Measurements from ENCODE around the gene E2F3.
A peak's percentile ranks its signal among the peaks of the same experiment; 100 is the strongest.

The E2F3 gene

GRCh38 chr6:20400456-20401204, 1.0 kb upstream of the E2F3 start:
- H3K4me1 ChIP-seq (ENCODE audit: control insufficient read depth in 5 of 5, insufficient read depth in 5 of 5, low read length in 5 of 5) = peaks cover 11 to 31% (median 20%) of the 10 kb centered on the region in 5 donors
- H3K4me3 ChIP-seq (ENCODE audit: low read depth in 1 of 5, low read length in 5 of 5) = peak overlapping the region; percentile 79 to 96 (median 90)
- H3K27me3 ChIP-seq (ENCODE audit: control insufficient read depth in 5 of 5, insufficient read depth in 4 of 5, low read length in 5 of 5) = peaks cover 0 to 4% (median 0%) of the 10 kb centered on the region in 5 donors
- no peaks in the 10 kb centered on the region for H3K9me3 ChIP-seq (ENCODE audit: control insufficient read depth in 5 of 5, low read length in 5 of 5)
- H3K27ac ChIP-seq (ENCODE audit: low read depth, low read length) = peak overlapping the region; percentile 89
- no peaks in the 10 kb centered on the region for H3K36me3 ChIP-seq (ENCODE audit: control insufficient read depth in 5 of 5, insufficient read depth in 5 of 5, low read length in 5 of 5)
- peak overlapping the region; percentile 74 to 92 (median 81) for H3K9ac ChIP-seq (ENCODE audit: low read length in 5 of 5)

- peaks cover 11 to 31% (median 20%) of the 10 kb centered on the region in 5 donors for H3K4me1 ChIP-seq (ENCODE audit: control insufficient read depth in 5 of 5, insufficient read depth in 5 of 5, low read length in 5 of 5)
- H3K9ac ChIP-seq (ENCODE audit: low read length in 5 of 5) = peak overlapping the region in 4 of 5 donors; percentile 51 to 64 (median 52)
- no peaks in the 10 kb centered on the region for H3K9me3 ChIP-seq (ENCODE audit: control insufficient read depth in 5 of 5, low read length in 5 of 5)
- H3K4me3 ChIP-seq (ENCODE audit: low read depth in 1 of 5, low read length in 5 of 5) = peak overlapping the region; percentile 50 to 79 (median 74)
- H3K36me3 ChIP-seq (ENCODE audit: control insufficient read depth in 5 of 5, insufficient read depth in 5 of 5, low read length in 5 of 5) = no peaks in the 10 kb centered on the region
- no peak overlapping the region for H3K27ac ChIP-seq (ENCODE audit: low read depth, low read length)
- peaks cover 0 to 4% (median 0%) of the 10 kb centered on the region in 5 donors for H3K27me3 ChIP-seq (ENCODE audit: control insufficient read depth in 5 of 5, insufficient read depth in 4 of 5, low read length in 5 of 5)
Observed at GRCh38 chr6:20402092-20402341, 338 bp downstream of the E2F3 start.

- no peak overlapping the region for H3K27ac ChIP-seq (ENCODE audit: low read depth, low read length)
- H3K9ac ChIP-seq (ENCODE audit: low read length in 5 of 5) = peak overlapping the region in 3 of 5 donors; percentile 53 to 69 (median 64)
- peak overlapping the region in 4 of 5 donors; percentile 54 to 79 (median 76) for H3K4me3 ChIP-seq (ENCODE audit: low read depth in 1 of 5, low read length in 5 of 5)
- peaks cover 0 to 4% (median 0%) of the 10 kb centered on the region in 5 donors for H3K27me3 ChIP-seq (ENCODE audit: control insufficient read depth in 5 of 5, insufficient read depth in 4 of 5, low read length in 5 of 5)
- no peaks in the 10 kb centered on the region for H3K36me3 ChIP-seq (ENCODE audit: control insufficient read depth in 5 of 5, insufficient read depth in 5 of 5, low read length in 5 of 5)
- no peaks in the 10 kb centered on the region for H3K9me3 ChIP-seq (ENCODE audit: control insufficient read depth in 5 of 5, low read length in 5 of 5)
- H3K4me1 ChIP-seq (ENCODE audit: control insufficient read depth in 5 of 5, insufficient read depth in 5 of 5, low read length in 5 of 5) = peaks cover 11 to 31% (median 20%) of the 10 kb centered on the region in 5 donors
Observed at GRCh38 chr6:20402342-20403069, 827 bp downstream of the E2F3 start.

- H3K4me3 ChIP-seq (ENCODE audit: low read depth in 1 of 5, low read length in 5 of 5) = peak overlapping the region in 4 of 5 donors; percentile 69 to 79 (median 76)
- no peaks in the 10 kb centered on the region for H3K36me3 ChIP-seq (ENCODE audit: control insufficient read depth in 5 of 5, insufficient read depth in 5 of 5, low read length in 5 of 5)
- H3K27ac ChIP-seq (ENCODE audit: low read depth, low read length) = peak overlapping the region; percentile 72
- peak overlapping the region in 2 of 5 donors; percentile 77 to 78 for H3K9ac ChIP-seq (ENCODE audit: low read length in 5 of 5)
- H3K9me3 ChIP-seq (ENCODE audit: control insufficient read depth in 5 of 5, low read length in 5 of 5) = no peaks in the 10 kb centered on the region
- peaks cover 11 to 31% (median 20%) of the 10 kb centered on the region in 5 donors for H3K4me1 ChIP-seq (ENCODE audit: control insufficient read depth in 5 of 5, insufficient read depth in 5 of 5, low read length in 5 of 5)
- peaks cover 0 to 4% (median 0%) of the 10 kb centered on the region in 5 donors for H3K27me3 ChIP-seq (ENCODE audit: control insufficient read depth in 5 of 5, insufficient read depth in 4 of 5, low read length in 5 of 5)
Observed at GRCh38 chr6:20403070-20403765, 1.5 kb downstream of the E2F3 start.

DNA sequence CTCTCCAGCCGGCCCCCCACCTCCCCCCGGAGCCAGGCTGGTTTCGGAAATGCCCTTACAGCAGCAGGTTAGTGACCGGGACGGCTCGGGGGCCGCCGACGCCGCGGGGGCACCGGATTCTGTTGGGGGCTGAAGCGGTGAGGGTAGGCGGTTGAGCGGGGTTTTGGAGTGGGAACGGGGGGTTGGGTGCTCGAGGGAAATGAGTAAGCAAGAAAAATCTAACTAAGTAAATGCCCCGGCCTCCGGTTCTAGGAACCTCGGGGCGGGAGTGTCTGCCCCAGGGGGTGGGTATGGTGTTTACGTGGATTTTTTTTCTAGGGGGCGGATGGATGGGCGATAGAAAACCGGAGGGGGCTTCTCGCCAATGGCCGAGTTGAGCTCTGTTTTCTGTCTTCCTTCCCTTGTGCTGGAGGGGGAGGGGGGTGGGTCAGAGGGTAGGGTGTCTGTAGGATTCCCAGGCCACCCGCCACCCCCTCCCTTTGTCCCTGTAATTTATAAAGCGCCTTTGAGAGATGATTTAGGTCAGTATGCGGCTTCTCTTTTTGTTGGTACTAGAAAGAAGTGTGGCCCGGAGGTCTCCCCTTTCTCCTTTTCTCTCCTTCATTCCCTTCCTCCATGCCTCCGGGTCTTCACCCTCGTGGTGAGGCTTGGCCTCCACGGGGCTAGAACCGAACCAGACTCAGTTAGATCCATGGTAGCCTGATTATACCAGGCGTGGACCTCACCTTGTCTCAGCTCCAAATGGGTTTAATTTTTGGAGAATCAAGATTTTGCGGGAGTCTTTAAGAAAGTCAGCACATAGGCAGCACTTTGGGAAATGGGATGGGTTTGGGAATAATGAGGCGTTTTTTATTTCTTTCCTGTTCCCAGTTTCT, 2.3 kb downstream of the E2F3 start:
- Histone ChIP-seq H3K27ac (ENCODE audit: low read depth, low read length) (peak overlapping the region; percentile 72), H3K27me3 (ENCODE audit: control insufficient read depth in 5 of 5, insufficient read depth in 4 of 5, low read length in 5 of 5) (peaks cover 0 to 4% (median 0%) of the 10 kb centered on the region in 5 donors), H3K4me1 (ENCODE audit: control insufficient read depth in 5 of 5, insufficient read depth in 5 of 5, low read length in 5 of 5) (peaks cover 11 to 31% (median 20%) of the 10 kb centered on the region in 5 donors), H3K4me3 (ENCODE audit: low read depth in 1 of 5, low read length in 5 of 5) (peak overlapping the region; percentile 69 to 81 (median 74)), H3K9me3 (ENCODE audit: control insufficient read depth in 5 of 5, low read length in 5 of 5) (no peaks in the 10 kb centered on the region), H3K9ac (ENCODE audit: low read length in 5 of 5) (peak overlapping the region; percentile 67 to 78 (median 77)), H3K36me3 (ENCODE audit: control insufficient read depth in 5 of 5, insufficient read depth in 5 of 5, low read length in 5 of 5) (no peaks in the 10 kb centered on the region)

DNA sequence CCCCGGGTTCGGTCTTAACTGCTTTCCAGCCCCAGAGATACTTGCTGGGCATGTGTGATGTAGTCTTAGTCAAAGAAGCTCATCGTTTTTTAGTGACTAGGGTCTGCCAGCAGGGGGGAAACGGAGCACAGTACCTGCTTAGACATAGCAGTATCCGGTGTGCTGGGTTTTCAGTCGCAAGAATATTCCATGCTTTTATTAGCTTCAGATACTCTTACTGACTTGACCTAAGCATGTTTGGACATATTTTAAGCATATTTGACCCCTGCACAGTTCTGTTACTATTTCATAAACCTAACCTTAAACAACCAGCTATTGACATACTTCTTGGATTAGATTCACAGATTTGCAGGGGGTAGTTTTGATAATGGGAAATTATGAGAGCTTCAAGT, 3.0 kb downstream of the E2F3 start:
- Histone ChIP-seq H3K4me1 (ENCODE audit: control insufficient read depth in 5 of 5, insufficient read depth in 5 of 5, low read length in 5 of 5) (peaks cover 11 to 35% (median 20%) of the 10 kb centered on the region in 5 donors), H3K9ac (ENCODE audit: low read length in 5 of 5) (peak overlapping the region; percentile 67 to 78 (median 77)), H3K9me3 (ENCODE audit: control insufficient read depth in 5 of 5, low read length in 5 of 5) (no peaks in the 10 kb centered on the region), H3K4me3 (ENCODE audit: low read depth in 1 of 5, low read length in 5 of 5) (peak overlapping the region; percentile 69 to 81 (median 74)), H3K27me3 (ENCODE audit: control insufficient read depth in 5 of 5, insufficient read depth in 4 of 5, low read length in 5 of 5) (peaks cover 0 to 4% (median 0%) of the 10 kb centered on the region in 5 donors), H3K27ac (ENCODE audit: low read depth, low read length) (peak overlapping the region; percentile 72), H3K36me3 (ENCODE audit: control insufficient read depth in 5 of 5, insufficient read depth in 5 of 5, low read length in 5 of 5) (no peaks in the 10 kb centered on the region)

- Histone ChIP-seq H3K4me3 (ENCODE audit: low read depth in 1 of 5, low read length in 5 of 5) (no peak overlapping the region), H3K9ac (ENCODE audit: low read length in 5 of 5) (no peak overlapping the region), H3K9me3 (ENCODE audit: control insufficient read depth in 5 of 5, low read length in 5 of 5) (no peaks in the 10 kb centered on the region), H3K36me3 (ENCODE audit: control insufficient read depth in 5 of 5, insufficient read depth in 5 of 5, low read length in 5 of 5) (no peaks in the 10 kb centered on the region), H3K4me1 (ENCODE audit: control insufficient read depth in 5 of 5, insufficient read depth in 5 of 5, low read length in 5 of 5) (peaks cover 3 to 20% (median 9%) of the 10 kb centered on the region in 5 donors), H3K27me3 (ENCODE audit: control insufficient read depth in 5 of 5, insufficient read depth in 4 of 5, low read length in 5 of 5) (no peaks in the 10 kb centered on the region), H3K27ac (ENCODE audit: low read depth, low read length) (no peak overlapping the region)
Observed at GRCh38 chr6:20408851-20409250, 7.2 kb downstream of the E2F3 start.

DNA sequence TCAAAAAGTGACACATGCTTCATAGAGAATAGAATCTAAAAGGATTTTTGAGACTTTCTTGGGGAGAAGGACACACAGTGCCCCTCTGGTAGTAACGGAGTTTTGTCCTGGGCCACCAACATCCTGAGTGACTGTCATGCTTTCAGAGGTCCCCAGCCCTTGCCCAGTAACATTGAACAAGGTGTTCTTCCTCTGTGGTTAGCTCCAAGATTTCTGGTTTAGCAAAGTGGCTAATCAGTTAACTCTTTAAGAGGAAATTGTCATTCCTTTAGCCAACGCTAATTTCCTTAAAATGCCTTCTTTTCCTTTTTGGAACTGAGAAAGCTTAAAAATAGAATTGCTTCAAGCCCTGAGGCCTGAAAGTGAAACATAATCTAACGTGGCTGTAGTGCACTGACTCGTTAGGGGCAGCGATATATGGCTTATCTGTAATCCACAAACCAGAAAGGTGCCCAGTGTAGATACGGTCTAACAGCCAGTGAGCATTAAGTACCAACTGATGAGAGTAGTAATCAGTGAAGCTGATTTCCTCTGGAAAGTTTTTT, 7.8 kb downstream of the E2F3 start:
- Histone ChIP-seq H3K27me3 (ENCODE audit: control insufficient read depth in 5 of 5, insufficient read depth in 4 of 5, low read length in 5 of 5) (no peaks in the 10 kb centered on the region), H3K9ac (ENCODE audit: low read length in 5 of 5) (peak overlapping the region in 1 of 5 donors; percentile 12), H3K9me3 (ENCODE audit: control insufficient read depth in 5 of 5, low read length in 5 of 5) (no peaks in the 10 kb centered on the region), H3K4me1 (ENCODE audit: control insufficient read depth in 5 of 5, insufficient read depth in 5 of 5, low read length in 5 of 5) (peaks cover 3 to 15% (median 4%) of the 10 kb centered on the region in 5 donors), H3K27ac (ENCODE audit: low read depth, low read length) (no peak overlapping the region), H3K36me3 (ENCODE audit: control insufficient read depth in 5 of 5, insufficient read depth in 5 of 5, low read length in 5 of 5) (no peaks in the 10 kb centered on the region), H3K4me3 (ENCODE audit: low read depth in 1 of 5, low read length in 5 of 5) (peak overlapping the region in 1 of 5 donors; percentile 17)

GRCh38 chr6:20411544-20411943, 9.9 kb downstream of the E2F3 start:
- H3K9me3 ChIP-seq (ENCODE audit: control insufficient read depth in 5 of 5, low read length in 5 of 5) = no peaks in the 10 kb centered on the region
- H3K36me3 ChIP-seq (ENCODE audit: control insufficient read depth in 5 of 5, insufficient read depth in 5 of 5, low read length in 5 of 5) = no peaks in the 10 kb centered on the region
- no peak overlapping the region for H3K9ac ChIP-seq (ENCODE audit: low read length in 5 of 5)
- no peak overlapping the region for H3K27ac ChIP-seq (ENCODE audit: low read depth, low read length)
- no peaks in the 10 kb centered on the region for H3K27me3 ChIP-seq (ENCODE audit: control insufficient read depth in 5 of 5, insufficient read depth in 4 of 5, low read length in 5 of 5)
- no peak overlapping the region for H3K4me3 ChIP-seq (ENCODE audit: low read depth in 1 of 5, low read length in 5 of 5)
- peaks cover 0 to 13% (median under 1%) of the 10 kb centered on the region in 5 donors for H3K4me1 ChIP-seq (ENCODE audit: control insufficient read depth in 5 of 5, insufficient read depth in 5 of 5, low read length in 5 of 5)

All from subcutaneous abdominal adipose tissue (tissue), 5 donors.